ENCODE measurements around the gene OR2F1.

OR2F1 gene

GRCh38 chr7:143948733-143949132 lies 5.9 kb upstream of the OR2F1 start:
- H3K9ac ChIP-seq = no peak overlapping the region
- no peak overlapping the region for H3K27ac ChIP-seq
- no peaks in the 10 kb centered on the region for H3K9me3 ChIP-seq (ENCODE audit: control insufficient read depth, low read length)
- H3K4me3 ChIP-seq (ENCODE audit: low read depth, low read length) = no peak overlapping the region
- no peak for TF ChIP-seq CTCF (IDR thresholded peaks at IDR 0.05)
- no peaks in the 10 kb centered on the region for H3K79me2 ChIP-seq
- H3K4me2 ChIP-seq (ENCODE audit: low read length) = no peak overlapping the region
- no peaks in the 10 kb centered on the region for H3K27me3 ChIP-seq (ENCODE audit: control insufficient read depth, insufficient read depth, low read length)
- no peaks in the 10 kb centered on the region for H3K4me1 ChIP-seq
- H2AFZ ChIP-seq = no peak overlapping the region
- H3K36me3 ChIP-seq (ENCODE audit: control insufficient read depth, insufficient read depth, low read length) = no peaks in the 10 kb centered on the region

GRCh38 chr7:143953421-143953820 lies 1.2 kb upstream of the OR2F1 start:
- no peaks in the 10 kb centered on the region for H3K4me1 ChIP-seq
- no peak overlapping the region for H3K4me3 ChIP-seq (ENCODE audit: low read depth, low read length)
- no peaks in the 10 kb centered on the region for H3K9me3 ChIP-seq (ENCODE audit: control insufficient read depth, low read length)
- H3K9ac ChIP-seq = no peak overlapping the region
- no peak for TF ChIP-seq CTCF (IDR thresholded peaks at IDR 0.05)
- H3K27ac ChIP-seq = no peak overlapping the region
- no peak overlapping the region for H3K4me2 ChIP-seq (ENCODE audit: low read length)
- no peaks in the 10 kb centered on the region for H3K27me3 ChIP-seq (ENCODE audit: control insufficient read depth, insufficient read depth, low read length)
- no peaks in the 10 kb centered on the region for H3K79me2 ChIP-seq
- H3K36me3 ChIP-seq (ENCODE audit: control insufficient read depth, insufficient read depth, low read length) = no peaks in the 10 kb centered on the region
- H2AFZ ChIP-seq = no peak overlapping the region

GRCh38 chr7:143954135-143954534 lies 509 bp upstream of the OR2F1 start:
- H3K27me3 ChIP-seq (ENCODE audit: control insufficient read depth, insufficient read depth, low read length) = no peaks in the 10 kb centered on the region
- H3K79me2 ChIP-seq = no peaks in the 10 kb centered on the region
- no peak overlapping the region for H2AFZ ChIP-seq
- no peak overlapping the region for H3K4me3 ChIP-seq (ENCODE audit: low read depth, low read length)
- no peak overlapping the region for H3K9ac ChIP-seq
- H3K9me3 ChIP-seq (ENCODE audit: control insufficient read depth, low read length) = no peaks in the 10 kb centered on the region
- H3K36me3 ChIP-seq (ENCODE audit: control insufficient read depth, insufficient read depth, low read length) = no peaks in the 10 kb centered on the region
- TF ChIP-seq CTCF (IDR thresholded peaks at IDR 0.05) = no peak
- H3K27ac ChIP-seq = no peak overlapping the region
- no peak overlapping the region for H3K4me2 ChIP-seq (ENCODE audit: low read length)
- no peaks in the 10 kb centered on the region for H3K4me1 ChIP-seq

DNA sequence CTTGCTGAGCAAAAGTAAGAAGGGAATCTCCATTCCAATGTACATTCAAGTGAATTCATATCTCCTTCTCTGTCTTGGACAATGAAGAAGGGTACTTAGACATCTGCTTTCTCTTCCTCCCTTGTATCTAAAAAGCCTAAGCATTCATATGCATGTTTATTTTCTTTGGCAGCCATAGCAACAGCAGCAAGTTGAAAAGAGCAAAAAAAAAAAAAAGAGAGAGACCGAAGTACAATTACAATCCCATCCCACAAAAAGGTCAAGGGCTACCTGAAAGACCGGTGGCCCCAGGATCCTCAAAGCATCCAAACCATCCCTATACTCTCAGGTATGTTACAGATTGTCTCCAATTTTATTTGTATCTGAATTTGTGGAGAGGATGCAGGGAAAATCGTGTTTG lies 4.1 kb downstream of the OR2F1 start:
- H3K4me2 ChIP-seq (ENCODE audit: low read length) = no peak overlapping the region
- no peak for TF ChIP-seq CTCF (IDR thresholded peaks at IDR 0.05)

DNA sequence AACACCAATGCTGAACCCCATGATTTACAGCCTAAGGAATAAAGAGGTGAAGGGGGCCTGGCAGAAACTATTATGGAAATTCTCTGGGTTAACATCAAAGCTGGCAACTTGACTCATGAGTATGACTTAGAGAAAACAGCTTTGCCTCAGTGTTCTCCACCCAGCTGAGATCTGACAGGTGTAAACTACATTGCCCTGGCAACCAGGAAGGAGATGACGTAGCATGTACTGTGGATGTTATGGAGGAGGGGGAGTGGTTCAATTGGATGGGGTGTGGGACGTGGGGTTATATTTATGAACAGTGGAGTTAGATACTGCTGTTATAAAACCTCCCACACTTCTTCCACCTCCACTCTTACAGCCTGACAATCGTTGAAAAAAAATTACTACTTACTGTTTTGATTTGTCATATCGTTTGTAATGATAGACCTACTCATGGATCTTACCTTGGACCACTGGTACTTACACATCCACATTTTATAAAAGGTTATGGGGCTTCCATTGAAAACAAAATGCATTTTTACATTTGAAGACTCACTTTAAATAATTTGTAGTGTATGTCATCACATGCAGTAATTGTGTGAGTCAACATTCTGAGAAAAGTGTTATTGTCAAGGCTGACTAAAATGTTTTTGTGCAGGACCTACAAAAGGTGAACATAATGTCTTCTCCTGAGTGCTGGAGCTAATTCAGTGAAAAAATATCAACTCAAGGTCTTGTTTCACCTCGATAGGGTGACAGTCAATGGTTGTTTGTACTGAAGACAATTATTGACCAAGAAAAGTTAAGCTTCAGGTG lies 6.4 kb downstream of the OR2F1 start:
- H3K4me3 ChIP-seq (ENCODE audit: low read depth, low read length) = no peak overlapping the region
- no peak overlapping the region for H3K9ac ChIP-seq
- no peaks in the 10 kb centered on the region for H3K4me1 ChIP-seq
- no peak overlapping the region for H3K27ac ChIP-seq
- no peak overlapping the region for H2AFZ ChIP-seq
- no peaks in the 10 kb centered on the region for H3K9me3 ChIP-seq (ENCODE audit: control insufficient read depth, low read length)
- no peak overlapping the region for H3K4me2 ChIP-seq (ENCODE audit: low read length)
- no peaks in the 10 kb centered on the region for H3K27me3 ChIP-seq (ENCODE audit: control insufficient read depth, insufficient read depth, low read length)
- no peaks in the 10 kb centered on the region for H3K79me2 ChIP-seq
- no peaks in the 10 kb centered on the region for H3K36me3 ChIP-seq (ENCODE audit: control insufficient read depth, insufficient read depth, low read length)
- no peak for TF ChIP-seq CTCF (IDR thresholded peaks at IDR 0.05)

More for the DNA sequence above, 4.1 kb downstream of the OR2F1 start:
- H3K27ac ChIP-seq = no peak overlapping the region
- no peaks in the 10 kb centered on the region for H3K27me3 ChIP-seq (ENCODE audit: control insufficient read depth, insufficient read depth, low read length)
- H3K9me3 ChIP-seq (ENCODE audit: control insufficient read depth, low read length) = no peaks in the 10 kb centered on the region
- no peaks in the 10 kb centered on the region for H3K4me1 ChIP-seq
- no peaks in the 10 kb centered on the region for H3K79me2 ChIP-seq
- H2AFZ ChIP-seq = no peak overlapping the region
- H3K9ac ChIP-seq = no peak overlapping the region
- H3K4me3 ChIP-seq (ENCODE audit: low read depth, low read length) = no peak overlapping the region
- H3K36me3 ChIP-seq (ENCODE audit: control insufficient read depth, insufficient read depth, low read length) = no peaks in the 10 kb centered on the region

Data from parathyroid adenoma (tissue), 2 donors.